ENCODE data around the gene EIF1.

GRCh38 chr17:41638941-41639340 is 49.7 kb upstream of the EIF1 start:
- TF ChIP-seq CTCF (IDR thresholded peaks at IDR 0.05 in 8 of 11, conservative IDR thresholded peaks at IDR 0.05 in 3 of 11) (no peak), POLR2A (IDR thresholded peaks at IDR 0.05) (no peak)
